Gastroesophageal sphincter (tissue), 3 donors: Measurements from ENCODE around the gene COL9A2.

Experiments
- EP300 ChIP-seq: sonication (generic); formaldehyde crosslinking; IDR thresholded peaks from one replicate; pipeline ENCODE4 v1.6.1; 2017; ENCODE audit warnings: antibody characterized with exemption, mild to moderate bottlenecking
- POLR2A ChIP-seq, 2 donors: fragments of 450-650 bp; IDR thresholded peaks; one replicate each; pipeline ENCODE4 v1.6.1; 2017; ENCODE audit warnings: antibody characterized with exemption in 2 of 2, mild to moderate bottlenecking in 2 of 2, moderate library complexity in 1 of 2
- POLR2AphosphoS5 ChIP-seq: sonication (generic); formaldehyde crosslinking; IDR thresholded peaks from one replicate; pipeline ENCODE4 v1.6.1; 2017; ENCODE audit warnings: antibody characterized with exemption
- TF ChIP-seq, protein P1 (sequence below), 4 experiments: fragments of 200-600 bp in 2 of 4; fragments of 450-650 bp in 2 of 4; sonication (generic) in 1 of 4; IDR thresholded peaks; one replicate each; pipeline ENCODE4 v1.5.1; 2017 to 2019; ENCODE audit warnings: antibody characterized with exemption in 4 of 4, mild to moderate bottlenecking in 2 of 4, moderate library complexity in 2 of 4

DNA sequence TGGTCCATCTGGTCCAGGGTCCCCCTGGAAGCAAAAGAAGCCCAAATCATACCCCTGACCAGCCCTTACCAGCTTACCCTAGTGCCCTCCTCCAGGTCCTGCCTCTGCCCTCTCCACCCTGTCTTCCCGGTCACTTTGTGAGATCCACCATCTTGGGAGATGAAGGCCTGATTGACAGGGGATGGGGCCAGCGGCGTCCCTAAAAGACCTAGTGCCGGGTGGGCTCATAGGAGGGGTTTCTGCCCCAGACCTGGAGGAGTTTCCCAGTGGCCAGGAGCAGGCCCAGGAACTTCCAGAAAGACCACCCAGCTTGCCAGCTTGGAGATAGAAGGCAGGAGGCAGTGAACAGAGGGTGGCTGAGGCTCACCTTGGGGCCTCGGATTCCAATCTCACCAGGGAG is 5.4 kb downstream of the COL9A2 start:
- TF ChIP-seq, protein P1, sequence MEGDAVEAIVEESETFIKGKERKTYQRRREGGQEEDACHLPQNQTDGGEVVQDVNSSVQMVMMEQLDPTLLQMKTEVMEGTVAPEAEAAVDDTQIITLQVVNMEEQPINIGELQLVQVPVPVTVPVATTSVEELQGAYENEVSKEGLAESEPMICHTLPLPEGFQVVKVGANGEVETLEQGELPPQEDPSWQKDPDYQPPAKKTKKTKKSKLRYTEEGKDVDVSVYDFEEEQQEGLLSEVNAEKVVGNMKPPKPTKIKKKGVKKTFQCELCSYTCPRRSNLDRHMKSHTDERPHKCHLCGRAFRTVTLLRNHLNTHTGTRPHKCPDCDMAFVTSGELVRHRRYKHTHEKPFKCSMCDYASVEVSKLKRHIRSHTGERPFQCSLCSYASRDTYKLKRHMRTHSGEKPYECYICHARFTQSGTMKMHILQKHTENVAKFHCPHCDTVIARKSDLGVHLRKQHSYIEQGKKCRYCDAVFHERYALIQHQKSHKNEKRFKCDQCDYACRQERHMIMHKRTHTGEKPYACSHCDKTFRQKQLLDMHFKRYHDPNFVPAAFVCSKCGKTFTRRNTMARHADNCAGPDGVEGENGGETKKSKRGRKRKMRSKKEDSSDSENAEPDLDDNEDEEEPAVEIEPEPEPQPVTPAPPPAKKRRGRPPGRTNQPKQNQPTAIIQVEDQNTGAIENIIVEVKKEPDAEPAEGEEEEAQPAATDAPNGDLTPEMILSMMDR (IDR thresholded peaks at IDR 0.05): no peak
- TF ChIP-seq POLR2A (IDR thresholded peaks at IDR 0.05) (no peak), POLR2AphosphoS5 (no peak), EP300 (no peak)
